A673 (cell line): ENCODE results near the gene KIF1A. TPM values are rescaled to one million over a fixed set of nuclear protein-coding genes. Genes with fewer than 3 reads are reported as not detected.

Experiments used
- BruUV-seq: library from RNA; stranded (reverse); fragments of 400-500 nt; replicated peaks from 2 replicates; lab custom pipeline; 2021; lab: Mats Ljungman, UMichigan
- CTCF ChIA-PET: fragments of 300-600 bp; sonication (Branson Sonifier 250); formaldehyde crosslinking; loops from one replicate; lab custom pipeline; 2022; ENCODE audit warnings: antibody characterized with exemption; lab: Charles Lee
- POLR2A ChIA-PET: fragments of 300-600 bp; sonication (Branson Sonifier 250); formaldehyde crosslinking; loops from one replicate; lab custom pipeline; 2022; ENCODE audit warnings: antibody characterized with exemption; ENCODE audit not compliant: low non-redundant PET; lab: Charles Lee
- DNase-seq: peaks from one replicate; pipeline ENCODE4 v3.0.0-alpha.2; 2015; ENCODE audit warnings: low spot score
- H3K27ac ChIP-seq: fragments of 200-600 bp; sonication (generic); 2 replicates; pipeline ENCODE4 v1.5.1; 2016; ENCODE audit warnings: mixed run types, low read depth, mild to moderate bottlenecking, mixed read lengths, antibody characterized with exemption, low read length; ENCODE audit not compliant: poor library complexity, severe bottlenecking
- H3K27me3 ChIP-seq: fragments of 200-600 bp; sonication (generic); replicated peaks from 2 replicates; pipeline ENCODE4 v1.6.1; 2017; ENCODE audit warnings: mixed run types, low read depth, mild to moderate bottlenecking, mixed read lengths, antibody characterized with exemption, low read length; ENCODE audit not compliant: insufficient read depth, poor library complexity
- H3K36me3 ChIP-seq: fragments of 200-600 bp; sonication (generic); 2 replicates; pipeline ENCODE4 v1.6.1; 2016; ENCODE audit warnings: mixed run types, mild to moderate bottlenecking, mixed read lengths, antibody characterized with exemption, low read length; ENCODE audit not compliant: insufficient read depth, poor library complexity, severe bottlenecking
- H3K4me1 ChIP-seq: fragments of 200-600 bp; sonication (generic); 2 replicates; pipeline ENCODE4 v1.6.1; 2017; ENCODE audit warnings: mixed run types, mild to moderate bottlenecking, mixed read lengths, antibody characterized with exemption, low read length; ENCODE audit not compliant: insufficient read depth, poor library complexity, severe bottlenecking
- H3K4me3 ChIP-seq: fragments of 200-600 bp; sonication (generic); 2 replicates; pipeline ENCODE4 v1.5.1; 2016; ENCODE audit warnings: low read depth, mixed run types, mild to moderate bottlenecking, mixed read lengths, low read length; ENCODE audit not compliant: poor library complexity, severe bottlenecking
- H3K9me3 ChIP-seq: fragments of 200-600 bp; sonication (generic); 2 replicates; pipeline ENCODE4 v1.6.1; 2016; ENCODE audit warnings: mixed run types, low read depth, mild to moderate bottlenecking, mixed read lengths, antibody characterized with exemption, low read length; ENCODE audit not compliant: poor library complexity, severe bottlenecking
- EZH2 ChIP-seq: fragments of 200-600 bp; sonication (generic); IDR thresholded peaks from 2 replicates; pipeline ENCODE4 v1.6.1; 2017; ENCODE audit warnings: borderline replicate concordance, low read depth, mild to moderate bottlenecking, mixed read lengths, antibody characterized with exemption, low read length; ENCODE audit not compliant: poor library complexity, severe bottlenecking
- intact Hi-C: fragments of 100-400 bp; cut with micrococcal nuclease; formaldehyde crosslinking; loops from one replicate; pipeline ENCODE4 v1.10.0; 2022; ENCODE audit not compliant: unreplicated experiment
- total RNA-seq: library from RNA; stranded (reverse); gene quantifications from 2 replicates; pipeline ENCODE4 v1.2.3, GENCODE V29; 2021
- TF ChIP-seq, protein P1 (sequence below): fragments of 300-800, 200-600 bp; sonication (generic); conservative IDR thresholded peaks from 2 replicates; pipeline ENCODE4 v1.5.1; 2017; ENCODE audit warnings: low read depth, mild to moderate bottlenecking, antibody characterized with exemption, low read length, moderate library complexity, mixed read lengths

Gene KIF1A
- total RNA-seq, 1 experiment from 2014 or later, result 330 TPM

- CTCF ChIA-PET, result no interaction called here
- POLR2A ChIA-PET, result no interaction called here
- no TSS peak for BruUV-seq
These were observed 52.7 kb downstream of the KIF1A start for GRCh38 chr2:240767341-240767740.

DNA sequence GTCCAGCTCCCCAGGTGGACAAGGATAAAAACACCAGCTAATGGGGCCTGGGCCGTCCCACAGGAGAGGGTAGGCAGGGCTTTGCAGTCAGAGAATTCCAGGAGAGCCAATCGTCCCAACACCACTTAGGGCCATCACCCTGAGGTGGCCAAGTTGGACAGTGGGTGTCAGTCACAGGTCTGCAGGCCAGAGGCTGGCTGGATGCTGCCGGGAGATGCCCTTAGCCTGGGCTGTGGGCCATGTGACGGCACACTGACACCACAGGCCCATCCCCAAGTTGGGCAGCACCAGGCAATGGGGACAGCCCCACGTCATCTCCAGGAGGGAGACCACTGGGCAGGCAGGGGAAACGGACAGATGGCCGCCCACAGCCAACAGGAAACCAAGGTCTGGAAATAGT, 53.9 kb downstream of the KIF1A start:
- ChIA-PET POLR2A (no interaction called here), CTCF (no interaction called here)
- Histone ChIP-seq H3K9me3 (no peaks in the 10 kb centered on the region), H3K27me3 (no peaks in the 10 kb centered on the region), H3K27ac (no peak overlapping the region), H3K4me3 (no peak overlapping the region), H3K36me3 (peaks cover 60% of the 10 kb centered on the region), H3K4me1 (no peaks in the 10 kb centered on the region)
- no peak for TF ChIP-seq EZH2
- TF ChIP-seq, protein P1, sequence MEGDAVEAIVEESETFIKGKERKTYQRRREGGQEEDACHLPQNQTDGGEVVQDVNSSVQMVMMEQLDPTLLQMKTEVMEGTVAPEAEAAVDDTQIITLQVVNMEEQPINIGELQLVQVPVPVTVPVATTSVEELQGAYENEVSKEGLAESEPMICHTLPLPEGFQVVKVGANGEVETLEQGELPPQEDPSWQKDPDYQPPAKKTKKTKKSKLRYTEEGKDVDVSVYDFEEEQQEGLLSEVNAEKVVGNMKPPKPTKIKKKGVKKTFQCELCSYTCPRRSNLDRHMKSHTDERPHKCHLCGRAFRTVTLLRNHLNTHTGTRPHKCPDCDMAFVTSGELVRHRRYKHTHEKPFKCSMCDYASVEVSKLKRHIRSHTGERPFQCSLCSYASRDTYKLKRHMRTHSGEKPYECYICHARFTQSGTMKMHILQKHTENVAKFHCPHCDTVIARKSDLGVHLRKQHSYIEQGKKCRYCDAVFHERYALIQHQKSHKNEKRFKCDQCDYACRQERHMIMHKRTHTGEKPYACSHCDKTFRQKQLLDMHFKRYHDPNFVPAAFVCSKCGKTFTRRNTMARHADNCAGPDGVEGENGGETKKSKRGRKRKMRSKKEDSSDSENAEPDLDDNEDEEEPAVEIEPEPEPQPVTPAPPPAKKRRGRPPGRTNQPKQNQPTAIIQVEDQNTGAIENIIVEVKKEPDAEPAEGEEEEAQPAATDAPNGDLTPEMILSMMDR, result no peak
- BruUV-seq, result no TSS peak
- intact Hi-C loops, result no loop called here
- DNase-seq, result no peak

More at GRCh38 chr2:240767341-240767740, 52.7 kb downstream of the KIF1A start:
- H3K36me3 ChIP-seq, result peaks cover 61% of the 10 kb centered on the region
- H3K27me3 ChIP-seq, result no peaks in the 10 kb centered on the region
- no peaks in the 10 kb centered on the region for H3K4me1 ChIP-seq
- H3K4me3 ChIP-seq, result no peak overlapping the region
- no peak for TF ChIP-seq EZH2
- TF ChIP-seq, protein P1, result no peak
- DNase-seq, result no peak
- intact Hi-C loops, result no loop called here
- H3K27ac ChIP-seq, result no peak overlapping the region
- H3K9me3 ChIP-seq, result no peaks in the 10 kb centered on the region

- ChIA-PET POLR2A (no interaction called here), CTCF (no interaction called here)
- intact Hi-C loops, result no loop called here
- no peak for DNase-seq
- H3K27ac ChIP-seq, result no peak overlapping the region
- H3K36me3 ChIP-seq, result peaks cover 60% of the 10 kb centered on the region
- H3K4me3 ChIP-seq, result no peak overlapping the region
- H3K9me3 ChIP-seq, result no peaks in the 10 kb centered on the region
- no TSS peak for BruUV-seq
- H3K4me1 ChIP-seq, result no peaks in the 10 kb centered on the region
- TF ChIP-seq, protein P1, result no peak
- TF ChIP-seq EZH2, result no peak
- H3K27me3 ChIP-seq, result no peaks in the 10 kb centered on the region
These were observed 55.0 kb downstream of the KIF1A start for GRCh38 chr2:240765007-240765406.
